Measurements from ENCODE around the gene OR10P1.

OR10P1 gene

GRCh38 chr12:55652352-55652751, 15.7 kb downstream of the OR10P1 start:
- DNase-seq: no peak

GRCh38 chr12:55653031-55653430, 16.3 kb downstream of the OR10P1 start:
- DNase-seq: no peak

- DNase-seq: no peak
Observed at GRCh38 chr12:55654511-55655214, 18.0 kb downstream of the OR10P1 start.

GRCh38 chr12:55657212-55657611, 20.5 kb downstream of the OR10P1 start:
- DNase-seq: no peak

GRCh38 chr12:55658212-55658611, 21.5 kb downstream of the OR10P1 start:
- no peak for DNase-seq

- DNase-seq: no peak
Observed at GRCh38 chr12:55658635-55659391, 22.1 kb downstream of the OR10P1 start.

- DNase-seq: no peak
Observed at GRCh38 chr12:55659486-55660385, 23.0 kb downstream of the OR10P1 start.

- no peak for DNase-seq
Observed at GRCh38 chr12:55663391-55663790, 26.7 kb downstream of the OR10P1 start.

- DNase-seq: no peak
Observed at GRCh38 chr12:55664826-55665225, 28.1 kb downstream of the OR10P1 start.

GRCh38 chr12:55666508-55666907, 29.8 kb downstream of the OR10P1 start:
- DNase-seq: no peak

GRCh38 chr12:55670276-55670675, 33.6 kb downstream of the OR10P1 start:
- DNase-seq: no peak

GRCh38 chr12:55671746-55672145, 35.1 kb downstream of the OR10P1 start:
- no peak for DNase-seq

- no peak for DNase-seq
Observed at GRCh38 chr12:55673638-55674037, 36.9 kb downstream of the OR10P1 start.

- DNase-seq: no peak
Observed at GRCh38 chr12:55675666-55676065, 39.0 kb downstream of the OR10P1 start.

- no peak for DNase-seq
Observed at GRCh38 chr12:55676707-55677106, 40.0 kb downstream of the OR10P1 start.

- no peak for DNase-seq
Observed at GRCh38 chr12:55679691-55680090, 43.0 kb downstream of the OR10P1 start.

GRCh38 chr12:55681142-55682077, 44.7 kb downstream of the OR10P1 start:
- no peak for DNase-seq

- DNase-seq: no peak
Observed at GRCh38 chr12:55682087-55682796, 45.5 kb downstream of the OR10P1 start.

GRCh38 chr12:55683676-55684075, 47.0 kb downstream of the OR10P1 start:
- no peak for DNase-seq

GRCh38 chr12:55684761-55685370, 48.2 kb downstream of the OR10P1 start:
- no peak for DNase-seq

GRCh38 chr12:55685671-55686070, 49.0 kb downstream of the OR10P1 start:
- DNase-seq: no peak

Data from activated T-cell treated with anti-CD3 and anti-CD28 coated beads, Interleukin-2, amount 50 U/mL, for 1 hour (primary cell).